UCSD-AML1 (cell line): ENCODE measurements around the gene PTK6.

Source experiments
- DNase-seq: peaks from one replicate; lab custom pipeline; 2025; ENCODE audit not compliant: unreplicated experiment; lab: John Stamatoyannopoulos, UW

The PTK6 gene

GRCh38 chr20:63532449-63532971 lies 4.7 kb downstream of the PTK6 start:
- DNase-seq: no peak

- no peak for DNase-seq
These were observed 5.3 kb downstream of the PTK6 start for GRCh38 chr20:63531686-63532448.

DNA sequence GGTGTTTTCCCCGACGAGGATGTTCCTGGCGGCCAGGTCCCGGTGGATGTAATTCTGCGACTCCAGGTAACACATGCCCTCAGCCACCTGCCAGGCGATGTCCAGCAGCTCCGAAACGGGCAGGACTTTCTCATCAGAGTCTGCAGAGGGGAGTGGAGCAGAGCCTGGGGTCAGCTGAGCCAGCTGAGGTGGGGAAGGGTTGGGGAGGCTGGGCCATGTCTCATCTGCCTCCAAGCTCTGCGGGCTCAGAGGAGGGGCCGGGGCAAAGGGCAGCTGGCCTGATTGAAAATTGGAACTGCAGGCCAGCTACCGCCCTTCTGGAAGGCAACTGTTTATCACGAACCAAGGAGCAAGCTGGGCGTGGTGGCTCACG lies 6.4 kb downstream of the PTK6 start:
- DNase-seq: no peak

DNA sequence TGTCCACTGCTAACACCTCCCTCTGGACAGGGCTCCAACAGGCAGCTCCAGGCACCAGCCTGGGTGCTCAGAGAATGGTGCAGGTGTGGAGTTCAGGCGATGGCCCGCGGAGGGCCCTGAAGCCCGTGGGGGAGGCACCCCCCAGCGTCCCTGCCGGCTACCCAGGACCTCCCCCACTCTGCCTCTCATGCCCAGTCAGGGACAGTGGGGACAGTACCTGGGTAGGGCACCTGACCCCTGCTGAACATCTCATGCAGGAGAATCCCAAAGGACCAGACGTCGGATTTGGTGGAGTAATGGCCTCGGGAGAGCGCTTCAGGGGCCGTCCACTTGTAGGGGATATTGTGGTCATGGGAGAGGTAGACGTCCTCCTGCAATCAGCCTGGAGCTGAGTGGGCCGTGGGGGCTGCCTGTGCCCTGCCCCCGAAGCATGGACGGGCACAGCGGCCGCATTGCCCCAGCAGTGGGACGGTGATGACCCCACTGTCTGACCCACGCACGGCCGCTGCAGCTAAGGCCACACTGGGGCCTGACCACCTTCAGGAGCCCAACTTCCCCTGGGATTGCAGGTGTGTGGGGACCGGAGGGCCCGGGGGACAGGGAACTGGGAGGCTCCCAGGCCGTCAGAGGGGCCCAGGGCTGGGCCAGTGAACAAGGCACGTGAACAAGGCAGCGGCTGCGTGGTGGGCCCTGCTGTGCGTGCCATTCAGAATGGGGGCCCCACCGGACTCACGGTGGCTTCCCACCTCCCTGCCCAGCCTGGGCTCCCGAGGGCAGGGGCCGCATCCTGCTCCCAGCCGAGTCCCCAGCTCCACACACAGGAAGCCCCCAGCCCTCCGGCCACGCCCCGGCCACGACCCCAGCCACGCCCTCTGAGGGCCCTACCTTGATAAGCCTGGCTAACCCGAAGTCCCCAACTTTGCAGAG lies 7.1 kb downstream of the PTK6 start:
- no peak for DNase-seq

DNA sequence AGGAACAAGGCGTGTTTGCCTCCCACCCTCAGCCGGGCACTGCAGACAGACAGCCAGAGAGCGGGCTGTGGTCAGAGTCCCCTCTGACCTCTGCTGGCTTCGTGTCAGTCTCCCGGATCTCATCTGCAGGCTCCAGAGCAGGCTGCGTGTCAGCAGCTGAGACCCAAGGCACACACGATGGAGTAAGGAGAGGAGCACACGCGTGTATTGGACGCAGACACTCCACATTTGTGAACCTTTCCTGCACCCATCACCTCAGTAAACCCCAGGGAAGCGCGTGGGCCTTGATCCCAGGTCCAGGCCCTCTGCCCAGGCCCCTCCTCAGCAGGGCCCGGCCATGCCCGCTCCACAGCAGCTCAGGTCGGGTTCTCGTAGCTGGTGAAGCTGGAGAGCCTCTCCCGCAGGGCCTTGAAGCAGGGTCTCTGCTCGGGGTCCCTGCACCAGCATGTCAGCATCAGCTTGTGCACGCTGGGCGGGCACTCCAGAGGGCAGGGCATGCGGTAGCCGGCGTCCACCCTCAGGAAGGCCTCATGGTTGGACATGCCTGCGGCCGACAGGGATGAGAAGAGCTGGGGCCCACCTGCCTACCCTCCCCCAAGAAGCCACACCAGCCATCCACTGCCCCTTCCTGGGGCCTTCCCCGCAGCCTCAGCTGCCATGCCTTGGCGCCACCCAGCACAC lies 7.9 kb downstream of the PTK6 start:
- no peak for DNase-seq

DNA sequence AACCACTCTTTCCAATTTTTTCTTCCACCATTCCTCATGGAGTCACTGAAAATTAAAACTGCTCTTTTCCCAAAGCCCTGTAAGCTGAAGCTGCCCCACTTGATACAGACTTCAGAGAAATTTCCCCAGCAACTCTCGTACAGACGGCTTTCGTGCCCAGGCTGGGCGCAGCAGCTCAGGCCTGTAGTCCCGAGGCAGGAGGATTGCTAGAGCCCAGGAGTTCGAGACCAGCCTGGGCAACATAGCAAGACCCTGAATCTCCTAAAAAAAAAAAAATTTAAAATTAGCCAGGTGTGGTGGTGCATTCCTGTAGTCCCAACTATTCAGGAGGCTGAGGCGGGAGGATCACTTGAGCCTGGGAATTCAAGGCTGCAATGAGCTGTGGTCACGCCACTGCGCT lies 10.0 kb downstream of the PTK6 start:
- DNase-seq: no peak

DNA sequence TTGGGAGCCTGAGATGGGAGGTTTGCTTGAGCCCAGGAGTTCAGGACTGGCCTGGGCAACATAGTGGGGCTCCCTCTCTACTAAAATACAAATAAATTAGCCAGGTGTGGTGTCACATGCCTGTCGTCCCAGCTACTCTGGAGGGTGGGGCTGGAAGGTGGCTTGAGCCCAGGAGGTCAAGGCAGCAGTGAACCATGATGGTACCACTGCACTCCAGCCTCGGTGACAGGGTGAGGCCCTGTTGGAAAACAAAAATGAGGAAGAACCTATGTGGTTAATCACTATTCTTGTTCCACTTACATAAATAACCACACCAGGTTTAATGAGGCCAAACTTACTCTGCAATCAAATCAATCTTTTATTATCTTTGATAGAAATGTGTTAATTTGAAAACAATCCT lies 11.2 kb downstream of the PTK6 start:
- no peak for DNase-seq

DNA sequence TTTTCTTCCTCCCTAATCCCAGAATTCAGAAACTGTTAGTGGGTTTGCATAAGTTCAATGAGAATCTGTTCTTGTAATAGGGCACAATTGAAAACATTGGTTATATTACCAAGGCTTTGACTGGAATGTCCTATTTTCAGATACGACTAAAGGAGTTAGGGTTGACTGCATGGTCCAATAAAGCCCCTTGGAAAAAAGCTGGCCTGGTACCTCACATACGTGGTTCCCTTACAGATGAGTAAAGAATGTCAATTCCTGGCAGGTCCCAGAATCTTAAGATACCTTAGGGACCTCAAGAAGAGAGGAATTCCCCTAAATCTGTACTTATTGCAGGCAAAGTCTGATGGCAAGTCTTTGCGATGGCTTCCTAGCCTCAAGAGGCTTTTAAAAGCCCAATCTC lies 12.0 kb downstream of the PTK6 start:
- no peak for DNase-seq

DNA sequence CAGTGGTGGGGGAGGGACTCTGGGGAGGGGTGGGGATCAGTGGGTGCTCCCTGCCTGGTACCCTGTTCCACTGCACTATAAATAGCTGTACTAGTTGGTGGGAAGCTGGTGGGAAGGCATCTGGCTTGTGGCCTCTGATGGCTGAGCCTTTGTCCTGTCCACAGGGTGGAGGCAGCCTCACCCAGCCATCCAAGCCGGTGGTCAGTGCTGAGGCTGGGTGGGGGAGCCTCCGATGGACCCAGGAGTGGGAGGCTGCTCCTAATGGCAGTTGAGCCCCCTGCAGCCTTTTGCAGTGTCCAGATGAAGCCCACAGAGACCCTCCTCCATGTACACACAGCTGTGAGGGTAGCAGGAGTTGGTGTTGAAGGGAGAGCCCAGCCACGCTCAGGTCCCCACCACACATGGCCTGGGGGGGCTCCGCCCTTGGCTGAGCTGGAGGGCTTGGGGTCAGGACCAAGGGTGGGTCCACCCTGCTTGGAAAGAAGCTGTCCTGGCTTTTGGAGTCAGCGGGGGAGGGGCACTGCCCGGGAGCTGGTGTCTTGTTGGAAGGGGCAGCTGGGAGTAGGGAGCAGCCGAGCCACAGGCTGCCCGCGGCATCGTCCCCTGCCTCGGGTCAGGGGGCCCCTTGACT lies 14.1 kb downstream of the PTK6 start:
- DNase-seq: no peak

GRCh38 chr20:63522091-63522868 lies 14.9 kb downstream of the PTK6 start:
- DNase-seq: no peak

DNA sequence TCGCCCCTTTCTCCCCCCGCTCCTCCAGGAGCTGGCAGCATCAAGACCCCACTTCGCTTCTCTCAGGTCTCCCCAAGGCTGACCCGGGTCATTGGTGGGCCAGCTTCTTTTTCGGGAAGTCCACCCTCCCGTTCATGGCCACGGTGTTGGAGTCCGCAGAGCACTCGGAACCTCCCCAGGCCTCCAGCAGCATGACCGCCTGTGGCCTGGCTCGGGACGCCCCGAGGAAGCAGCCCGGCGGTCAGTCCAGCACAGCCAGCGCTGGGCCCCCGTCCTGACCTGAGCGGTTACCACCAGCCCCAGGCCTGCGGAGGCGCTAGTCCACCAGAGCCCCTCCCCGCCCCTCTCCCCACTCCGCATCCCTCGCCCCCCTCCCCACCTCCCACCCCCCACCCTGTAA lies 15.6 kb downstream of the PTK6 start:
- DNase-seq: no peak

DNA sequence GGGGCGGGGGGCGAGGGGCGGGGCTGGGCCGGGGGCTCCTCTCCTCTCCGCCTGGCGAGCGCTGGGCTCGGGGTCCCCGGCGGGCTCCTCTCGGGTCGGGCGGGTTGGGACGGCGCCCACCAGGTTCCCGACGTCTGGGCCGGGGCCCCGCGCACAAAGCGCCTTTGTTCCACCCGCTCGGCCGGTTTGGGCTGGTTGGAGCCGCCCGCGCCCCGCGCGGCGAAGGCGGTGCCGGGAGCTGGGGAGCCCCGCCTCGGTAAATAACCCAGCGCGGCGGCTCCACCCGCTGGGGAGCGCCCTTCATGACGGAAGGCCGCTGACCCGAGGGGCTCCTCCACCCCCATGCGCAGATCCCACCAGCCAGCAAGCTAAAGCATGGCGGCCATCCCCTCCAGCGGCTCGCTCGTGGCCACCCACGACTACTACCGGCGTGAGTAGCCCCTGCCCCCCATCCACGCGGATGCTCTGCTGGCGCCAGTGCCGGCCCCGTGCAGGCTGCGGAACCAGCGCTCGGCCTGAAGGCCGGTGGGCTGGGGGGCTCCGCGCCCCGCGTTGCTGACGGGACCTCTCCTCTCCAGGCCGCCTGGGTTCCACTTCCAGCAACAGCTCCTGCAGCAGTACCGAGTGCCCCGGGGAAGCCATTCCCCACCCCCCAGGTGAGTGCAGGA lies 16.1 kb downstream of the PTK6 start:
- peak; percentile 73 for DNase-seq

GRCh38 chr20:63520504-63520933 lies 16.7 kb downstream of the PTK6 start, which contains the start of gene PPDPF:
Gene PPDPF, plus strand, starts transcription at chr20:63520765. Its CDS starts 544 bp downstream, at chr20:63521309.
- peak; percentile 87 for DNase-seq

DNA sequence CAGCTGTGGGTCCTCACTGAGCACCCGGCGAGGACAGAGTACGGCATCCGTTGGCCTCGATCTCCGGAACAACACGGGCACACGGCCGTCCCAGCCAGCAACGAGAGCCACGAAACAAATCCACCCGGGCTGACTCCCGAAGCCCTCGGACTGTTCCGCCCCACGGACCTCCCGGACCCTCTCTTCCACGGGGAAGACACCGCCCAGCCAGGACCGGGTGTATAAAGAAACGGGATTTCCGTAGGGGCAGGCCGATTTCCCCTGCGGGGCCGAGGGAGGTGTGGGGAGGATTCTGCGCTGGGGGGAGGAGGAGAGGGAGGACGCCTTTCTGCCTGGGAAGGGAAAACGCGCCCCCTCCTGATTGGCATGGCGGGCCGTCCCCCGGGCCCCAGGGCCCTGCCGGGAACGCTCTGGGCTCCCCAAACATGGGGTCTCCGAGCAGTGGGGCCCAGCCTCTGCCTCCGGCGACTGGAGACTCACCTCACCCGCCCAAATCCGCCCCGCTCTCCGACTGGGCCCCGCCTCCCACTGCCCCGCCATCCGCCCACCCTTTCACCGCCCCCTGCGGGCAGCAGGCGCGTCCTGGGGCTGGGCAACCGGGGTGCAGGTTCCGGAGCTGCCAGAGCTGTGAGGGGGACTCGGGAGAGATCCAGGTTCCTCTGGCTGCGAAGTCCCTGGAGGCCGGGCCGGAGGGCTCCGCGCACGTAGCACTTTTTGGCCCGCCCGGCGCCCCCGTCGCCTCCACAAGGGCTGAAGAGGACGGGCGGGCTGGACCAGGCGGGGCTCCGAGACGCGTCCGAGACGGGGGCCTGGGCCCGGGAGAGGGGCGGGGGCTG lies 17.3 kb downstream of the PTK6 start:
- DNase-seq: peak; percentile 81

- DNase-seq: no peak
These were observed 18.1 kb downstream of the PTK6 start for GRCh38 chr20:63518946-63519667.

DNA sequence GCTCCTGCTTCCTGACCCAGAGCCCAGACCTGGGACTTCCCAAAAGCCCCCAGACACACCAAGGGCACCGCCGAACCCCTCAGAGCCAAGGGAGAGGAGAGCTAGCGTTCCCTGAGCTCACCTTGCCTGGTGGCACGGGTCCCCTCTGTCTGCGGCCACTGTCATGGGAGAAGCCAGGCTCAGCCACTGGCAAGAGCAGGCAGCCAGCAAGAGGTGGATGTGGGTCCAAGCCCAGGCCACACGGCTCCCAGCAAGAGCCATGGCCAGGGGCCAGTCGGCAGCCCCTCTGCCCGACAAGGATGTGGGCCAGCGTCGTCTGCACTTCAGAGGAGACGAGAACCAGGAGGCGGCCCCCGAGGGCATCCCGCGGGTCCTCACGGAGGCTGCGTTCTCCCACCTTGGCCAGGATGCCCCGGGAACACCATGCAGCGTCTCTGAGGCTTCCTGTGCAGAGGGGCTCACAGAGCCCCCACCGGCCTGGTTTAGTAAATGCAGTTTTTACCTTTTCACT lies 18.8 kb downstream of the PTK6 start:
- DNase-seq: no peak

GRCh38 chr20:63517376-63518309 lies 19.5 kb downstream of the PTK6 start:
- no peak for DNase-seq
